Keratinocyte (primary cell): ENCODE results near the gene PTDSS2. TPM values are rescaled to one million over a fixed set of nuclear protein-coding genes. Genes with fewer than 3 reads are reported as not detected.

ENCODE experiments used
- DNase-seq: peaks from one replicate; pipeline ENCODE4 v3.0.0-alpha.2; 2011; ENCODE audit warnings: low read depth, missing footprints, low spot score
- FAIRE-seq: peaks from 2 replicates; lab custom pipeline; 2011; peaks lifted over from hg19 to GRCh38; lab: Jason Lieb, UNC
- H2AFZ ChIP-seq: 2 replicates; pipeline ENCODE4 v1.6.0; 2012; ENCODE audit warnings: low read length, control low read depth, inconsistent platforms; ENCODE audit not compliant: control insufficient read depth
- H3K27ac ChIP-seq: 2 replicates; pipeline ENCODE4 v1.5.1; 2011; ENCODE audit warnings: low read length; ENCODE audit not compliant: control insufficient read depth, insufficient read depth
- H3K27me3 ChIP-seq: 3 replicates; pipeline ENCODE4 v1.6.0; 2011; ENCODE audit warnings: low read length; ENCODE audit not compliant: control insufficient read depth, insufficient read depth; ENCODE audit errors: extremely low read depth
- H3K36me3 ChIP-seq, 2 experiments: 2 replicates in 1 of 2; 3 replicates in 1 of 2; pipeline ENCODE4 v1.5.1; 2011; ENCODE audit warnings: low read length in 2 of 2, mild to moderate bottlenecking in 1 of 2; ENCODE audit not compliant: control insufficient read depth in 2 of 2, insufficient read depth in 2 of 2; ENCODE audit errors: extremely low read depth in 1 of 2
- H3K4me1 ChIP-seq: 3 replicates; pipeline ENCODE4 v1.5.1; 2011; ENCODE audit warnings: low read length; ENCODE audit not compliant: control insufficient read depth, insufficient read depth; ENCODE audit errors: extremely low read depth
- H3K4me2 ChIP-seq: 3 replicates; pipeline ENCODE4 v1.6.0; 2011; ENCODE audit warnings: low read depth, low read length; ENCODE audit not compliant: control insufficient read depth, insufficient read depth; ENCODE audit errors: extremely low read depth
- H3K4me3 ChIP-seq, 3 experiments: fragments of 200-600 bp in 1 of 3; sonication (generic) in 1 of 3; 2 replicates in 2 of 3; 3 replicates in 1 of 3; pipeline ENCODE4 v1.5.1; 2011 to 2016; ENCODE audit warnings: low read length in 3 of 3, mild to moderate bottlenecking in 3 of 3, control low read depth in 2 of 3, inconsistent platforms in 1 of 3, low read depth in 1 of 3, mixed read lengths in 1 of 3, mixed run types in 1 of 3, moderate library complexity in 1 of 3; ENCODE audit not compliant: control insufficient read depth in 2 of 3, insufficient read depth in 2 of 3; ENCODE audit errors: extremely low read depth in 1 of 3
- H3K79me2 ChIP-seq: 2 replicates; pipeline ENCODE4 v1.6.0; 2012; ENCODE audit warnings: low read length; ENCODE audit not compliant: control insufficient read depth, insufficient read depth
- H3K9ac ChIP-seq: 3 replicates; pipeline ENCODE4 v1.6.0; 2011; ENCODE audit warnings: low read length; ENCODE audit not compliant: control insufficient read depth, insufficient read depth; ENCODE audit errors: extremely low read depth
- H3K9me1 ChIP-seq: 3 replicates; pipeline ENCODE4 v1.6.0; 2011; ENCODE audit warnings: low read length; ENCODE audit not compliant: control insufficient read depth, insufficient read depth; ENCODE audit errors: extremely low read depth
- H3K9me3 ChIP-seq: 2 replicates; pipeline ENCODE4 v1.5.1; 2012; ENCODE audit warnings: low read depth, low read length; ENCODE audit not compliant: control insufficient read depth
- H4K20me1 ChIP-seq: 3 replicates; pipeline ENCODE4 v1.6.0; 2011; ENCODE audit warnings: low read length; ENCODE audit not compliant: control insufficient read depth, insufficient read depth; ENCODE audit errors: extremely low read depth
- EZH2 ChIP-seq: IDR thresholded peaks from one replicate; pipeline ENCODE4 v1.6.1; 2012; ENCODE audit warnings: inconsistent platforms, mild to moderate bottlenecking, low read length, moderate library complexity
- dilution Hi-C: fragments of 300-500 bp; cut with MboI; formaldehyde crosslinking; loops from one replicate; pipeline ENCODE4 v1.7.0; 2020; ENCODE audit warnings: low sequenced_read_pairs; ENCODE audit not compliant: extremely low pct_ligation_motif_present
- polyA plus RNA-seq, 5 experiments: library from polyadenylated mRNA; depleted of rRNA in 3 of 5; stranded (reverse) in 3 of 5; stranded (forward) in 1 of 5; unstranded in 1 of 5; fragments of >200 nt; gene quantifications; 1 replicate in 1 of 5; 2 replicates in 3 of 5; 3 replicates in 1 of 5; pipeline versions ENCODE4 v1.2.1 to v1.2.3, GENCODE V29; 2011 to 2012; ENCODE audit warnings: missing spikeins in 2 of 5, low read depth in 1 of 5, low replicate concordance in 1 of 5
- TF ChIP-seq, protein P1 (sequence below), 3 experiments: IDR thresholded peaks in 1 of 3; conservative IDR thresholded peaks in 1 of 3; optimal IDR thresholded peaks in 1 of 3; 2 replicates in 2 of 3; 3 replicates in 1 of 3; pipeline versions ENCODE3 to v1.5.1; 2011; ENCODE audit warnings: low read length in 3 of 3, mild to moderate bottlenecking in 3 of 3, moderate library complexity in 2 of 3, control low read depth in 1 of 3, inconsistent platforms in 1 of 3; ENCODE audit not compliant: insufficient read depth in 2 of 3; ENCODE audit errors: extremely low read depth in 1 of 3

The PTDSS2 gene
- polyA plus RNA-seq, 1 donor (not counting 4 experiments of a cell fraction or from before 2014, with no cell fraction given) = 21.6 TPM

DNA sequence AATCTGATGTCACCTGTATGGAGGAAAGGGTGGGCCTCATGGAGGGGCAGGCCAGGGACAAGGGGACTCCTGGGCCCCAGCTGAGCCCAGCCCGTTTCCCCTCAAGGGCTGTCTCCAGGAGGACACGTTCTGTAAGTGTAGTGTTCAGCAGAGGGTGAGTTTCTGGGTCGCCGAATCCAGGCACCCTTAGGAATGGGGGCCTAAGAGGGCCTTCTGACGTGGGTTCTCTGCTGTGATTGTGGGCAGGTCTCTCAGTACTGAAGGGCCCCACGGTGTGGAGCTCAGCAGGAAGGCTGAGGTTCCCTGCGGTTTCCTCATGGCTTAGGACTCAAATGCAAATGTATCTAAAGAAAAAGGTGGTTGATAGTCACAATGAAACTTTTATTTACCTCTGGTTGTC is 6.5 kb downstream of the PTDSS2 start:
- DNase-seq (no peak), FAIRE-seq (no peak)
- peaks cover 25% of the 10 kb centered on the region for H3K4me1 ChIP-seq
- peaks cover 18 to 37% of the 10 kb centered on the region in 2 experiments for H3K36me3 ChIP-seq
- H3K9me1 ChIP-seq = no peaks in the 10 kb centered on the region
- H3K9ac ChIP-seq = no peak overlapping the region
- H3K9me3 ChIP-seq = no peaks in the 10 kb centered on the region
- no peaks in the 10 kb centered on the region for H3K27me3 ChIP-seq
- dilution Hi-C loops = no loop called here
- TF ChIP-seq EZH2 = no peak
- TF ChIP-seq, protein P1, sequence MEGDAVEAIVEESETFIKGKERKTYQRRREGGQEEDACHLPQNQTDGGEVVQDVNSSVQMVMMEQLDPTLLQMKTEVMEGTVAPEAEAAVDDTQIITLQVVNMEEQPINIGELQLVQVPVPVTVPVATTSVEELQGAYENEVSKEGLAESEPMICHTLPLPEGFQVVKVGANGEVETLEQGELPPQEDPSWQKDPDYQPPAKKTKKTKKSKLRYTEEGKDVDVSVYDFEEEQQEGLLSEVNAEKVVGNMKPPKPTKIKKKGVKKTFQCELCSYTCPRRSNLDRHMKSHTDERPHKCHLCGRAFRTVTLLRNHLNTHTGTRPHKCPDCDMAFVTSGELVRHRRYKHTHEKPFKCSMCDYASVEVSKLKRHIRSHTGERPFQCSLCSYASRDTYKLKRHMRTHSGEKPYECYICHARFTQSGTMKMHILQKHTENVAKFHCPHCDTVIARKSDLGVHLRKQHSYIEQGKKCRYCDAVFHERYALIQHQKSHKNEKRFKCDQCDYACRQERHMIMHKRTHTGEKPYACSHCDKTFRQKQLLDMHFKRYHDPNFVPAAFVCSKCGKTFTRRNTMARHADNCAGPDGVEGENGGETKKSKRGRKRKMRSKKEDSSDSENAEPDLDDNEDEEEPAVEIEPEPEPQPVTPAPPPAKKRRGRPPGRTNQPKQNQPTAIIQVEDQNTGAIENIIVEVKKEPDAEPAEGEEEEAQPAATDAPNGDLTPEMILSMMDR (optimal IDR thresholded peaks at IDR 0.05 in 1 of 3, IDR thresholded peaks at IDR 0.05 in 1 of 3, conservative IDR thresholded peaks at IDR 0.05 in 1 of 3; ENCODE audit: extremely low read depth in 1 of 3, insufficient read depth in 2 of 3, low read length in 3 of 3) = no peak
- no peak overlapping the region for H3K4me2 ChIP-seq
- H4K20me1 ChIP-seq = no peaks in the 10 kb centered on the region
- no peak overlapping the region for H2AFZ ChIP-seq
- no peak overlapping the region for H3K4me3 ChIP-seq
- peaks cover 72% of the 10 kb centered on the region for H3K79me2 ChIP-seq
- H3K27ac ChIP-seq = no peak overlapping the region

DNA sequence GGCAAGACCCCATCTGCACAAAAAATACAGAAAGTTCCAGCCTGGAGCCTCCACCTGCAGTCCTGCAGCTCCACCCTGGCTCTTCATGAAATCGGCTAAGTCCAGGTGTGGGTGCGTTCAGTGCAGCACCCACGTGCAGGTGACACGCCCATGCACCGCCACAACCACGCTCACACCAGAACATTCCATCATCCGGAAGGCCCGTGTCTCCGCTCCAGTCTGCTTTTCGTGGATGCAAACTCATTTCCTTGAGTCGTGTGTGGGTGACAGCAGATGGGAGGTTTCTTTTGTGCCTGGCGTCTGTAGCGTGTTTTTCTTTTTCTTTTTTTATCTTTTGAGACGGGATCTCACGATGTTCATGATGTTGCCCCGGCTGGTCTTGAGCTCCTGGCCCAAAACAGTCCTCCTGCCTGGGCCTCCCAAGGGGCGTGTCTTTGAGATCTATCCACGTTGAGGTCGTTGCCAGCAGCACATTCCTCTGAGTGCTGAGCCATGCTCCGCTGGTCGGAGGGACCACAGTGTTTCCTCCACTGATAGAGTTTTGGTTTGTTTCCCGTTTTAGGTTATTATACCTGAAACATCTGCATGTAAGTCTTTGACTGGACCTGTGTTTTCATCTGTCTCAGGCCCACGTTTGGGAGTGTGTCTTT is 7.2 kb downstream of the PTDSS2 start:
- H3K9me3 ChIP-seq = no peaks in the 10 kb centered on the region
- no peak overlapping the region for H3K4me2 ChIP-seq
- FAIRE-seq = no peak
- H3K4me3 ChIP-seq = no peak overlapping the region
- dilution Hi-C loops = no loop called here
- H3K9me1 ChIP-seq = no peaks in the 10 kb centered on the region
- no peaks in the 10 kb centered on the region for H4K20me1 ChIP-seq
- TF ChIP-seq EZH2 = no peak
- DNase-seq = no peak
- H3K4me1 ChIP-seq = peaks cover 27% of the 10 kb centered on the region
- no peak overlapping the region for H3K27ac ChIP-seq
- H3K9ac ChIP-seq = no peak overlapping the region
- H3K79me2 ChIP-seq = peaks cover 72% of the 10 kb centered on the region
- peaks cover 18 to 33% of the 10 kb centered on the region in 2 experiments for H3K36me3 ChIP-seq
- H2AFZ ChIP-seq = no peak overlapping the region
- H3K27me3 ChIP-seq = no peaks in the 10 kb centered on the region
